ENCODE measurements around the gene WIF1. TPM values are rescaled to one million over a fixed set of nuclear protein-coding genes. Genes with fewer than 3 reads are reported as not detected.

WIF1 gene
- total RNA-seq, 4 donors from 2014 or later: not detected

DNA sequence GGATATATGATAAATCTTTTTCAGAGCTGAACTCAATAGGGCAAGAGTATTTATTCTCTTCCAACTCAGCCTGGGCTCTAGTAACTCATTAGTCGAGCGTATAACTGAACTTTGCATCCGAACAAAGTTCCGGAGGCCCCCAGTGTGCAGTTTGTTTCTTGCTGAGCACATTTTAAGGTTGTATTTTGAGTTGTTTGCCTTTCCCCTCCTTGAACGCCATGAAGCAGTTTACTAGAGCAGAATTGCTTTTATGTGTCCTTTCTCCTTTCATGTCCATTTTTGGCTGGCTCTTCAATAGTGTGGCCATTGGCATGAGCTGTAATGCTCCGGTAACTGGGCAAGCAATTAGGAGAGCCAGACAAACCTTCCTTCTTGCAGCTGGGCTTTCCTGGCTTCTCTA lies 105.3 kb downstream of the WIF1 start:
- H3K4me3 ChIP-seq (replicated peaks in 1 of 3): no peak overlapping the region
- TF ChIP-seq POLR2A (IDR thresholded peaks at IDR 0.05): no peak
- TF ChIP-seq, protein P1, sequence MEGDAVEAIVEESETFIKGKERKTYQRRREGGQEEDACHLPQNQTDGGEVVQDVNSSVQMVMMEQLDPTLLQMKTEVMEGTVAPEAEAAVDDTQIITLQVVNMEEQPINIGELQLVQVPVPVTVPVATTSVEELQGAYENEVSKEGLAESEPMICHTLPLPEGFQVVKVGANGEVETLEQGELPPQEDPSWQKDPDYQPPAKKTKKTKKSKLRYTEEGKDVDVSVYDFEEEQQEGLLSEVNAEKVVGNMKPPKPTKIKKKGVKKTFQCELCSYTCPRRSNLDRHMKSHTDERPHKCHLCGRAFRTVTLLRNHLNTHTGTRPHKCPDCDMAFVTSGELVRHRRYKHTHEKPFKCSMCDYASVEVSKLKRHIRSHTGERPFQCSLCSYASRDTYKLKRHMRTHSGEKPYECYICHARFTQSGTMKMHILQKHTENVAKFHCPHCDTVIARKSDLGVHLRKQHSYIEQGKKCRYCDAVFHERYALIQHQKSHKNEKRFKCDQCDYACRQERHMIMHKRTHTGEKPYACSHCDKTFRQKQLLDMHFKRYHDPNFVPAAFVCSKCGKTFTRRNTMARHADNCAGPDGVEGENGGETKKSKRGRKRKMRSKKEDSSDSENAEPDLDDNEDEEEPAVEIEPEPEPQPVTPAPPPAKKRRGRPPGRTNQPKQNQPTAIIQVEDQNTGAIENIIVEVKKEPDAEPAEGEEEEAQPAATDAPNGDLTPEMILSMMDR (IDR thresholded peaks at IDR 0.05): no peak
- no peaks in the 10 kb centered on the region for H3K36me3 ChIP-seq
- no peak for DNase-seq
- intact Hi-C loops (cut with DNase I): no loop called here
- WGBS, 2 donors: 65 to 66% methylated on average over 6 of the region's 6 CpGs
- no peak overlapping the region for H3K27ac ChIP-seq
- H3K27me3 ChIP-seq: no peaks in the 10 kb centered on the region
- H3K9me3 ChIP-seq: no peaks in the 10 kb centered on the region
- no peaks in the 10 kb centered on the region for H3K4me1 ChIP-seq

DNA sequence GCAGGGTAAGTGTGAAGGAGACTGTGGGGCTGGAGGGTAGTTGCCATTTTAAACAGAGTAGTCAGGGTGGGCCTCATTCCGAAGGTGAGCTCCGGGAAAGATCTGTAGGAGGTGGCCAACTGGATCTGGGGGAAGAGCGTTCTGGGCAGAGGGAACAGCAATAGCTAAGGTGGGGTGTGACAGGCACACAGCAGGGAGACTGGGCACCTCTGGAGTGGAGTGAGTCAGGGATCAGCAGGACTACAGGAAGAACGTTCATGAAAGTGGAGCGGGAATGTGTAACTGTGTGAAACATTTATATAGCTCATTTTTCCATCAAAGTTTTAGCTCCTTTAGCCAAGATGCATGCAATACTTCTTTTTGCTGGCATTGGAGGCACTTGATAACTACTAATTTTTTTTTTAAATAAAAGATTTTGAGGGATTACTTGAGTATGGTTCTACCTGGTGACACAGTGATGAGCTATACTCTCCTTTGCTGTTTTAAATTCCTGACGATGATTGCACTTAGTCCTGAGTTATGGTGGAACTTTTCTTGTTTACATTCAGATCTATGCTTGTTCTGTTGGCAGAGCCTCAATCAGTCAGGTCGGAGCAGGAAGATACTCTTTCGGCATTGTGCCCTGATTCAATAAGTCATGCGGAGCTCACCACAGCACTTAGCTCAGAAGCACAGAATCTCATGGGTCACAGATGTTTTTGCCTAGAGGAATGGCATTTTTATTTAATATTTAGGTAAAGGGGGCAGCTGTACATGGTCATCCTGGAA lies 106.4 kb downstream of the WIF1 start:
- intact Hi-C loops (cut with DNase I): no loop called here
- no peak for DNase-seq
- 71 to 85% methylated on average over 9 of the region's 9 CpGs for WGBS, 2 donors

DNA sequence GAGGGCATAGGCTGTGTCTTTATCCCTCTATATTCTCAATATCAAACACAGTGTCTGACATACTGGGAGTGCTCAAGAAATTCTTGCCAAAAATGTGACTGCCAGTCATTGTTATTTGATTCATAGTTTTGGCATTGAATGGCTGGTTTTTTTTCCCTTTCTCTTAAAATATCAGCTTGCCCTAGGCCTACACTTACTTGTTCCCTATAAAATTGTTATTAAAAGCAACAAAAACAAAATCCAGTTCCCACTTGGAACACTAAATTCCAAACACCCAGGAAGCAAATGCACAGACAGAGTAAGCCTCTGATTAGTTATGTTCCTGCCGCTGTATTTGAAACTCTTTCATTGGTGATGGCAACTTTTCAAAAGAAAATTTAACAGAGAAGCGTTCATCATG lies 110.7 kb downstream of the WIF1 start:
- Histone ChIP-seq H3K36me3 (no peaks in the 10 kb centered on the region), H3K27ac (no peak overlapping the region), H3K27me3 (no peaks in the 10 kb centered on the region), H3K9me3 (no peaks in the 10 kb centered on the region), H3K4me3 (replicated peaks in 1 of 3) (no peak overlapping the region), H3K4me1 (no peaks in the 10 kb centered on the region)
- TF ChIP-seq POLR2A (IDR thresholded peaks at IDR 0.05): no peak
- TF ChIP-seq, protein P1 (IDR thresholded peaks at IDR 0.05): no peak
- 67 to 79% methylated on average over 2 of the region's 2 CpGs for WGBS, 2 donors
- DNase-seq: no peak
- intact Hi-C loops (cut with DNase I): no loop called here

More for the DNA sequence above, 106.4 kb downstream of the WIF1 start:
- no peak for TF ChIP-seq POLR2A (IDR thresholded peaks at IDR 0.05)
- TF ChIP-seq, protein P1 (IDR thresholded peaks at IDR 0.05): no peak
- Histone ChIP-seq H3K4me1 (no peaks in the 10 kb centered on the region), H3K4me3 (replicated peaks in 1 of 3) (no peak overlapping the region), H3K27me3 (no peaks in the 10 kb centered on the region), H3K27ac (no peak overlapping the region), H3K36me3 (no peaks in the 10 kb centered on the region), H3K9me3 (no peaks in the 10 kb centered on the region)

DNA sequence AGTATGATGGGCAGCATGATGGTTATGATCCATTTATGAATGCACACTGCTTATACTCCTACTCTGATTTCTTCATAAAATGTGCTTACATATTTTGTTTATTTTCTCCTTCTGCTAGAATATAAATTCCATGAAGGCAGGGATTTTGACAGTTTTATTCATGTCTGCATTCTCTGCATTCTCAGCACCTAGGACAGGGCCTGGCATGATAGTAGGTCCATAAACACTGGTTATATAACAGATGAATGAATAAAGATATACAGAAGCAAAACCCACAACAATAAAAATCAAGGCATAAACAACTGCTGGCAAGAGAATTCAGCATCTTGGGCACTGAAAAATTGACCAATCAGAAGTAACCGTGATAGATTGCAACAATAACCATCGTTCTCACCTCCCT lies 115.4 kb downstream of the WIF1 start:
- H3K4me1 ChIP-seq: no peaks in the 10 kb centered on the region
- DNase-seq: no peak
- WGBS, 2 donors: 92 to 94% methylated on average over 2 of the region's 2 CpGs

DNA sequence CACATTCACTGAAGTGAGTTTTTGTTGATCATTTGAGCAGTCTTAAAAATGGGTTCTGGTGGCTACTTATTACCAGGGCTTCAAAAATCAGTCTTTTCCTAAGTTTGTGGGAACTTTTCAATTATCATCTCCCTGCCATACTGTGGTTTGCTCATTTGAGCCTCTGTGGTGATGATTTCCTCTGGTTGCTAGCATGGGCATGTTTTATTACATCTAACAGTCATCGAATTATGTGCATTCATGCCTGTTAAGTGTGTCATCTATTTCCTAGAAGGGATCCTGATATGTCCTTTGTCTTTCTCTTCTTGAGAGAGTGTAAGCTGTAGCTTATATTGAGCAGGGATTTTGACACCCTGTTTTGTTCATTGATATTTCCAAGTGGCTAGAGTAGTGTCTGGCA lies 116.8 kb downstream of the WIF1 start:
- intact Hi-C loops (cut with DNase I): no loop called here
- Histone ChIP-seq H3K4me1 (no peaks in the 10 kb centered on the region), H3K36me3 (no peaks in the 10 kb centered on the region), H3K9me3 (no peaks in the 10 kb centered on the region), H3K27ac (no peak overlapping the region), H3K4me3 (replicated peaks in 1 of 3) (no peak overlapping the region), H3K27me3 (no peaks in the 10 kb centered on the region)
- no peak for DNase-seq
- TF ChIP-seq, protein P1 (IDR thresholded peaks at IDR 0.05): no peak
- TF ChIP-seq POLR2A (IDR thresholded peaks at IDR 0.05): no peak
- 82 to 89% methylated on average over 1 of the region's 1 CpG for WGBS, 2 donors

More for the DNA sequence above, 115.4 kb downstream of the WIF1 start:
- intact Hi-C loops (cut with DNase I): no loop called here
- no peak overlapping the region for H3K4me3 ChIP-seq (replicated peaks in 1 of 3)
- H3K36me3 ChIP-seq: no peaks in the 10 kb centered on the region
- H3K27me3 ChIP-seq: no peaks in the 10 kb centered on the region
- no peak overlapping the region for H3K27ac ChIP-seq
- TF ChIP-seq, protein P1 (IDR thresholded peaks at IDR 0.05): no peak
- no peaks in the 10 kb centered on the region for H3K9me3 ChIP-seq

Data from thyroid gland (tissue), 4 donors.